Transverse colon (tissue), 4 donors: Measurements from ENCODE around the gene RPTOR. TPM values are rescaled to one million over a fixed set of nuclear protein-coding genes. Genes with fewer than 3 reads are reported as not detected.

Source experiments
- DNase-seq: peaks from one replicate; pipeline ENCODE4 v3.0.0-alpha.2; 2019
- H3K27ac ChIP-seq, 4 donors: fragments of 200-600 bp; sonication (generic); 2 replicates each; pipeline ENCODE4 v1.5.1; 2016 to 2018; ENCODE audit warnings: inconsistent platforms in 4 of 4
- H3K27me3 ChIP-seq: fragments of 200-600 bp; sonication (generic); 2 replicates; pipeline ENCODE4 v1.5.1; 2017; ENCODE audit warnings: inconsistent platforms
- H3K36me3 ChIP-seq, 4 donors: fragments of 200-600 bp; sonication (generic); 2 replicates each; pipeline ENCODE4 v1.5.1; 2017 to 2019; ENCODE audit warnings: inconsistent platforms in 4 of 4
- H3K4me1 ChIP-seq, 4 donors: fragments of 200-600 bp; sonication (generic); 2 replicates each; pipeline ENCODE4 v1.5.1; 2017 to 2020; ENCODE audit warnings: inconsistent platforms in 4 of 4
- H3K4me3 ChIP-seq, 4 donors: fragments of 200-600 bp; sonication (generic); 1 replicate in 1 of 4; 2 replicates in 3 of 4; pipeline versions ENCODE4 v1.5.1 to v1.6.1; 2017 to 2019; ENCODE audit warnings: inconsistent platforms in 4 of 4
- H3K9me3 ChIP-seq, 2 donors: fragments of 200-600 bp; sonication (generic); 2 replicates each; pipeline ENCODE4 v1.5.1; 2017 to 2019; ENCODE audit warnings: inconsistent platforms in 2 of 2
- EP300 ChIP-seq: sonication (generic); formaldehyde crosslinking; IDR thresholded peaks from one replicate; pipeline ENCODE4 v1.6.1; 2017; ENCODE audit warnings: antibody characterized with exemption, low read depth
- POLR2A ChIP-seq: fragments of 450-650 bp; IDR thresholded peaks from one replicate; pipeline ENCODE4 v1.6.1; 2016; ENCODE audit warnings: antibody characterized with exemption, mild to moderate bottlenecking, moderate library complexity
- POLR2AphosphoS5 ChIP-seq, 3 donors: sonication (generic); formaldehyde crosslinking; IDR thresholded peaks; one replicate each; pipeline ENCODE4 v1.6.1; 2016; ENCODE audit warnings: antibody characterized with exemption in 3 of 3
- WGBS, 2 donors: methylation state at CpG; one replicate each; pipeline ENCODE4 v1.1.5; 2018; ENCODE audit warnings: low coverage in 1 of 2; 5-methylcytosine and 5-hydroxymethylcytosine counted together
- in situ Hi-C, 4 donors: fragments of 200-750 bp; cut with MboI; loops; one replicate each; pipeline versions ENCODE4 v1.15.0 to v1.15.1; 2017; ENCODE audit warnings: low sequenced_read_pairs in 3 of 4, low pct_ligation_motif_present in 1 of 4, low pct_unique_long_range_greater_than_20kb in 1 of 4
- intact Hi-C: fragments of 100-400 bp; cut with DNase I; formaldehyde crosslinking; loops from one replicate; pipeline ENCODE4 v1.15.1; 2023; ENCODE audit warnings: low total_unique reads
- total RNA-seq, 4 donors: library from RNA; depleted of rRNA; stranded (reverse); fragments of >200 nt; gene quantifications; one replicate each; pipeline ENCODE4 v1.1.0, GENCODE V29; 2016
- TF ChIP-seq, protein P1 (sequence below), 5 experiments: fragments of 200-600 bp in 3 of 5; fragments of 450-650 bp in 2 of 5; sonication (generic) in 3 of 5; IDR thresholded peaks; 1 replicate in 2 of 5; 2 replicates in 3 of 5; pipeline ENCODE4 v1.5.1; 2016 to 2017; ENCODE audit warnings: antibody characterized with exemption in 5 of 5, inconsistent platforms in 3 of 5, mild to moderate bottlenecking in 2 of 5, moderate library complexity in 1 of 5

The RPTOR gene
- total RNA-seq, 4 donors from 2014 or later: 28.9 to 79.3 (median 48.0) TPM

- intact Hi-C loops (no loop called here), in situ Hi-C loops (no loop called here)
- Histone ChIP-seq H3K36me3 (no peaks in the 10 kb centered on the region), H3K4me3 (no peak overlapping the region), H3K27me3 (no peaks in the 10 kb centered on the region), H3K9me3 (no peaks in the 10 kb centered on the region), H3K4me1 (peaks cover 0 to 6% (median 4%) of the 10 kb centered on the region in 4 donors), H3K27ac (no peak overlapping the region)
- TF ChIP-seq EP300 (no peak), POLR2AphosphoS5 (IDR thresholded peaks at IDR 0.05) (no peak), POLR2A (no peak)
- TF ChIP-seq, protein P1, sequence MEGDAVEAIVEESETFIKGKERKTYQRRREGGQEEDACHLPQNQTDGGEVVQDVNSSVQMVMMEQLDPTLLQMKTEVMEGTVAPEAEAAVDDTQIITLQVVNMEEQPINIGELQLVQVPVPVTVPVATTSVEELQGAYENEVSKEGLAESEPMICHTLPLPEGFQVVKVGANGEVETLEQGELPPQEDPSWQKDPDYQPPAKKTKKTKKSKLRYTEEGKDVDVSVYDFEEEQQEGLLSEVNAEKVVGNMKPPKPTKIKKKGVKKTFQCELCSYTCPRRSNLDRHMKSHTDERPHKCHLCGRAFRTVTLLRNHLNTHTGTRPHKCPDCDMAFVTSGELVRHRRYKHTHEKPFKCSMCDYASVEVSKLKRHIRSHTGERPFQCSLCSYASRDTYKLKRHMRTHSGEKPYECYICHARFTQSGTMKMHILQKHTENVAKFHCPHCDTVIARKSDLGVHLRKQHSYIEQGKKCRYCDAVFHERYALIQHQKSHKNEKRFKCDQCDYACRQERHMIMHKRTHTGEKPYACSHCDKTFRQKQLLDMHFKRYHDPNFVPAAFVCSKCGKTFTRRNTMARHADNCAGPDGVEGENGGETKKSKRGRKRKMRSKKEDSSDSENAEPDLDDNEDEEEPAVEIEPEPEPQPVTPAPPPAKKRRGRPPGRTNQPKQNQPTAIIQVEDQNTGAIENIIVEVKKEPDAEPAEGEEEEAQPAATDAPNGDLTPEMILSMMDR (IDR thresholded peaks at IDR 0.05): no peak
- no peak for DNase-seq
- 91 to 93% methylated on average over 13 to 15 of the region's 15 CpGs for WGBS, 2 donors
These were observed 297.9 kb downstream of the RPTOR start for GRCh38 chr17:80842456-80843013.

DNA sequence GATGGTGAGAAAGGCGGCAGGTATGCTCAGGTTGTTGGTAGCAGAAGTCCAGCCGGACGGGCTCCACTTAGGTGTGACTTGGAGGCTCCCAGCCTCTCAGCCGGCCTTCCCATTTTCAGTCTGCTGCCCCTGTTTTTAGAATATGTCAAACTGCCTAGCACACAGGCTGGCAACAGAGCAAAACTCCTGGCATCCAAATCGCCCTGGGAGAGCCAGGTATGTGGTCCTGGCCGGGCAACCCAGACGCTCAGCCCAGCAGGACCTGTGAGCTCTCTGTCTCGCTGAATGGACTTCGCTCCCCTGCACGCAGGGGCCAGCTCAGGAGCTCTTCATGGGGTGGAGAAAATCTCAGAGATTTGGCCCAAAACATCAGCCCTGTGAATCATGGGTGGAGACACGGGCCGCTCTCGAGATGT lies 299.1 kb downstream of the RPTOR start:
- WGBS, 2 donors: 94% methylated on average over 13 of the region's 13 CpGs; no CpG with 5 or more reads in 1 of the 2 donors
- Histone ChIP-seq H3K27me3 (no peaks in the 10 kb centered on the region), H3K9me3 (no peaks in the 10 kb centered on the region), H3K4me1 (peaks cover 0 to 18% (median 13%) of the 10 kb centered on the region in 4 donors), H3K27ac (no peak overlapping the region), H3K36me3 (no peaks in the 10 kb centered on the region), H3K4me3 (no peak overlapping the region)
- TF ChIP-seq, protein P1 (IDR thresholded peaks at IDR 0.05): no peak
- TF ChIP-seq POLR2AphosphoS5 (IDR thresholded peaks at IDR 0.05): no peak
- TF ChIP-seq POLR2A: no peak
- TF ChIP-seq EP300: no peak
- in situ Hi-C loops: no loop called here
- no peak for DNase-seq
- intact Hi-C loops: no loop called here

GRCh38 chr17:80844418-80844990 lies 299.9 kb downstream of the RPTOR start:
- 95% methylated on average over 25 of the region's 25 CpGs; no CpG with 5 or more reads in 1 of the 2 donors for WGBS, 2 donors
- H3K4me1 ChIP-seq: peaks cover 0 to 18% (median 13%) of the 10 kb centered on the region in 4 donors
- in situ Hi-C loops (no loop called here), intact Hi-C loops (no loop called here)
- DNase-seq: no peak
- H3K9me3 ChIP-seq: no peaks in the 10 kb centered on the region
- H3K4me3 ChIP-seq: no peak overlapping the region
- H3K36me3 ChIP-seq: no peaks in the 10 kb centered on the region
- no peak for TF ChIP-seq EP300
- no peak for TF ChIP-seq POLR2AphosphoS5 (IDR thresholded peaks at IDR 0.05)
- TF ChIP-seq, protein P1 (IDR thresholded peaks at IDR 0.05): no peak
- TF ChIP-seq POLR2A: no peak
- no peak overlapping the region for H3K27ac ChIP-seq
- no peaks in the 10 kb centered on the region for H3K27me3 ChIP-seq

- DNase-seq: no peak
- H3K27me3 ChIP-seq: no peaks in the 10 kb centered on the region
- in situ Hi-C loops (no loop called here), intact Hi-C loops (no loop called here)
- WGBS, 2 donors: 94% methylated on average over 31 of the region's 31 CpGs; no CpG with 5 or more reads in 1 of the 2 donors
- H3K9me3 ChIP-seq: no peaks in the 10 kb centered on the region
- no peak overlapping the region for H3K27ac ChIP-seq
- H3K4me3 ChIP-seq: no peak overlapping the region
- H3K4me1 ChIP-seq: peaks cover 0 to 18% (median 13%) of the 10 kb centered on the region in 4 donors
- no peak for TF ChIP-seq POLR2AphosphoS5 (IDR thresholded peaks at IDR 0.05)
- H3K36me3 ChIP-seq: no peaks in the 10 kb centered on the region
These were observed 300.6 kb downstream of the RPTOR start for GRCh38 chr17:80845069-80845862.
